Astrocyte (in vitro differentiated cells and primary cell): ENCODE results near the gene PSD4. TPM values are rescaled to one million over a fixed set of nuclear protein-coding genes. Genes with fewer than 3 reads are reported as not detected.

Source experiments
- DNase-seq: peaks from one replicate; pipeline ENCODE4 v3.0.0-alpha.2; 2010; ENCODE audit warnings: low read depth
- FAIRE-seq: peaks from 2 replicates; lab custom pipeline; 2011; peaks lifted over from hg19 to GRCh38; lab: Jason Lieb, UNC
- H2AFZ ChIP-seq: 2 replicates; pipeline ENCODE4 v1.6.0; 2012; ENCODE audit warnings: low read depth, low read length, inconsistent platforms
- H3K27ac ChIP-seq: 2 replicates; pipeline ENCODE4 v1.5.1; 2011; ENCODE audit warnings: low read depth, low read length, inconsistent platforms
- H3K27me3 ChIP-seq: 2 replicates; pipeline ENCODE4 v1.6.0; 2011; ENCODE audit warnings: low read length, inconsistent platforms; ENCODE audit not compliant: insufficient read depth
- H3K36me3 ChIP-seq: 2 replicates; pipeline ENCODE4 v1.5.1; 2011; ENCODE audit warnings: low read length, inconsistent platforms; ENCODE audit not compliant: insufficient read depth
- H3K4me1 ChIP-seq: 2 replicates; pipeline ENCODE4 v1.5.1; 2011; ENCODE audit warnings: low read length, inconsistent platforms; ENCODE audit not compliant: insufficient read depth
- H3K4me2 ChIP-seq: 2 replicates; pipeline ENCODE4 v1.6.0; 2012; ENCODE audit warnings: low read length, inconsistent platforms
- H3K4me3 ChIP-seq: 2 replicates; pipeline ENCODE4 v1.5.1; 2011; ENCODE audit warnings: low read depth, mild to moderate bottlenecking, low read length, inconsistent platforms; ENCODE audit not compliant: insufficient read depth
- H3K79me2 ChIP-seq: 2 replicates; pipeline ENCODE4 v1.6.0; 2012; ENCODE audit warnings: mild to moderate bottlenecking, low read length, inconsistent platforms; ENCODE audit not compliant: insufficient read depth
- H3K9ac ChIP-seq: 2 replicates; pipeline ENCODE4 v1.6.0; 2012; ENCODE audit warnings: mild to moderate bottlenecking, low read length, inconsistent platforms
- H3K9me3 ChIP-seq: 2 replicates; pipeline ENCODE4 v1.5.1; 2012; ENCODE audit warnings: low read depth, mild to moderate bottlenecking, low read length, inconsistent platforms; ENCODE audit not compliant: insufficient read depth
- H4K20me1 ChIP-seq: 2 replicates; pipeline ENCODE4 v1.6.0; 2012; ENCODE audit warnings: low read length, inconsistent platforms; ENCODE audit not compliant: insufficient read depth
- H3K27ac Mint-ChIP-seq: one replicate; pipeline ENCODE4 v1.8.0; 2021; ENCODE audit warnings: mild to moderate bottlenecking, mixed read lengths; ENCODE audit not compliant: unreplicated experiment
- H3K27me3 Mint-ChIP-seq: one replicate; pipeline ENCODE4 v1.8.0; 2021; ENCODE audit warnings: low read depth, mixed read lengths; ENCODE audit not compliant: unreplicated experiment
- H3K36me3 Mint-ChIP-seq: one replicate; pipeline ENCODE4 v1.8.0; 2021; ENCODE audit warnings: low read depth, mixed read lengths; ENCODE audit not compliant: unreplicated experiment
- H3K4me1 Mint-ChIP-seq: one replicate; pipeline ENCODE4 v1.8.0; 2021; ENCODE audit warnings: low read depth, mixed read lengths; ENCODE audit not compliant: unreplicated experiment
- H3K4me3 Mint-ChIP-seq: one replicate; pipeline ENCODE4 v1.8.0; 2021; ENCODE audit warnings: mild to moderate bottlenecking, moderate library complexity, mixed read lengths; ENCODE audit not compliant: unreplicated experiment
- H3K9me3 Mint-ChIP-seq: one replicate; pipeline ENCODE4 v1.8.0; 2021; ENCODE audit warnings: mild to moderate bottlenecking, mixed read lengths; ENCODE audit not compliant: unreplicated experiment
- EZH2 ChIP-seq: IDR thresholded peaks from 2 replicates; pipeline ENCODE4 v1.6.1; 2012; ENCODE audit warnings: mild to moderate bottlenecking, low read length, inconsistent platforms; ENCODE audit not compliant: insufficient read depth
- total RNA-seq: library from RNA; stranded (reverse); gene quantifications from 2 replicates; pipeline ENCODE4 v1.2.1, GENCODE V29; 2021
- TF ChIP-seq, protein P1 (sequence below): IDR thresholded peaks from 2 replicates; pipeline ENCODE4 v1.5.1; 2011; ENCODE audit warnings: low read depth, mild to moderate bottlenecking, inconsistent platforms, low read length, moderate library complexity; ENCODE audit not compliant: insufficient read depth

The PSD4 gene
- total RNA-seq, 1 donor from 2014 or later, result 4.0 TPM

DNA sequence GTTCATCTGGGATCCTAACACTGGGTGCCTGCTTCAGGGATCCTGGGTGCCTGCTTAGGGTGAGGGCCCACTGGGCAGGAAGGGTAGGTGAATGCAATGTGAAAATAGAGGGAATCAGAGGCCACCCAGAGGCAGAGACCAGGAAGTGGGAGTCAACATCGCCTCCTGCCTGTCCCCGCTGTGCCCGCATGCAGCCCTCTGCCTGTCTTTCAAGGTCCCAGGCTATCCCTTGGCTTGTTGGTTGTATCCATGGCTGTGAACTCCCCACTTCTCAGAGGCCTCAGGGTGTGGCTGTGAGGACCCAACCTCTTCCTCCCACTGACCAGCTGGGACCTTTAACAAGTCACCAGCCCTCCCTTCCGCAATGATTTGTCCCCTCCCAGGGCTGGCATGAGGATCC is 26.5 kb downstream of the PSD4 start:
- Mint-ChIP-seq H3K36me3 (peaks cover 3% of the 10 kb centered on the region), H3K27me3 (peaks cover 27% of the 10 kb centered on the region), H3K9me3 (no peaks in the 10 kb centered on the region), H3K27ac (peak overlapping the region; percentile 24), H3K4me1 (peaks cover 8% of the 10 kb centered on the region), H3K4me3 (peak overlapping the region; percentile 45)
- FAIRE-seq (no peak), DNase-seq (no peak)
- Histone ChIP-seq H3K27me3 (no peaks in the 10 kb centered on the region), H3K4me3 (no peak overlapping the region), H3K4me1 (peaks cover 31% of the 10 kb centered on the region), H3K27ac (no peak overlapping the region), H2AFZ (no peak overlapping the region), H3K9ac (no peak overlapping the region), H3K79me2 (no peaks in the 10 kb centered on the region), H3K36me3 (no peaks in the 10 kb centered on the region), H3K4me2 (peak overlapping the region; percentile 8), H3K9me3 (no peaks in the 10 kb centered on the region), H4K20me1 (no peaks in the 10 kb centered on the region)
- TF ChIP-seq, protein P1, sequence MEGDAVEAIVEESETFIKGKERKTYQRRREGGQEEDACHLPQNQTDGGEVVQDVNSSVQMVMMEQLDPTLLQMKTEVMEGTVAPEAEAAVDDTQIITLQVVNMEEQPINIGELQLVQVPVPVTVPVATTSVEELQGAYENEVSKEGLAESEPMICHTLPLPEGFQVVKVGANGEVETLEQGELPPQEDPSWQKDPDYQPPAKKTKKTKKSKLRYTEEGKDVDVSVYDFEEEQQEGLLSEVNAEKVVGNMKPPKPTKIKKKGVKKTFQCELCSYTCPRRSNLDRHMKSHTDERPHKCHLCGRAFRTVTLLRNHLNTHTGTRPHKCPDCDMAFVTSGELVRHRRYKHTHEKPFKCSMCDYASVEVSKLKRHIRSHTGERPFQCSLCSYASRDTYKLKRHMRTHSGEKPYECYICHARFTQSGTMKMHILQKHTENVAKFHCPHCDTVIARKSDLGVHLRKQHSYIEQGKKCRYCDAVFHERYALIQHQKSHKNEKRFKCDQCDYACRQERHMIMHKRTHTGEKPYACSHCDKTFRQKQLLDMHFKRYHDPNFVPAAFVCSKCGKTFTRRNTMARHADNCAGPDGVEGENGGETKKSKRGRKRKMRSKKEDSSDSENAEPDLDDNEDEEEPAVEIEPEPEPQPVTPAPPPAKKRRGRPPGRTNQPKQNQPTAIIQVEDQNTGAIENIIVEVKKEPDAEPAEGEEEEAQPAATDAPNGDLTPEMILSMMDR, result no peak
- no peak for TF ChIP-seq EZH2

GRCh38 chr2:113200736-113201490 is 27.1 kb downstream of the PSD4 start:
- FAIRE-seq, result no peak
- DNase-seq, result no peak
- H3K79me2 ChIP-seq, result no peaks in the 10 kb centered on the region
- H3K27me3 ChIP-seq, result no peaks in the 10 kb centered on the region
- no peak overlapping the region for H3K4me3 ChIP-seq
- TF ChIP-seq EZH2, result no peak
- TF ChIP-seq, protein P1, result no peak
- peaks cover 31% of the 10 kb centered on the region for H3K4me1 ChIP-seq
- Mint-ChIP-seq H3K4me1 (peaks cover 8% of the 10 kb centered on the region), H3K4me3 (no peak overlapping the region), H3K27ac (peak overlapping the region; percentile 24), H3K27me3 (peaks cover 25% of the 10 kb centered on the region), H3K9me3 (no peaks in the 10 kb centered on the region), H3K36me3 (peaks cover 3% of the 10 kb centered on the region)
- H3K36me3 ChIP-seq, result no peaks in the 10 kb centered on the region
- H3K9me3 ChIP-seq, result no peaks in the 10 kb centered on the region
- no peaks in the 10 kb centered on the region for H4K20me1 ChIP-seq
- H3K27ac ChIP-seq, result no peak overlapping the region
- H3K9ac ChIP-seq, result no peak overlapping the region
- H3K4me2 ChIP-seq, result peak overlapping the region; percentile 8
- no peak overlapping the region for H2AFZ ChIP-seq
